ENCODE results near the gene ST3GAL3. TPM values are rescaled to one million over a fixed set of nuclear protein-coding genes. Genes with fewer than 3 reads are reported as not detected.

Gene ST3GAL3
- total RNA-seq, 6 experiments from 2014 or later: 6.4 to 14.2 (median 12.0) TPM

DNA sequence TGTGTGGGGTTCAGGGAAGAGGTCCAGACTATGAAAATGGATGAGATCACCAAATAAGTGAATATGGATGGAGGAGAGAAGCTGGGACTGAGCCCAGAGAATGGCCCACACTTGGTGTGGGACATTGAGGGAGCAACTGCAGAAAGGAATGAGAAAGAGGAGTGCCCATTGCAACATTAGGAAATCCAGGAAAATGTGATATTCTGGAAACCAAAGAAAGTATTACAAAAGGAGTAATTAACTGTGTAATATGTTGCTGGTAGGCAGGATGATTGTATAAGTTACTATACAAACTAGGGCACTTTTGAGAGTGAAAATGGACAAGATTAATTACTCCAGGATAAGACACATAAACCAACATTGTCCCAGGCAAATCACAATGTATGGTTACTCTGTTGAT is 166.5 kb downstream of the ST3GAL3 start:
- intact Hi-C loops (cut with DNase I): no loop called here
- no peaks in the 10 kb centered on the region for H3K27me3 ChIP-seq

GRCh38 chr1:43874716-43875115 is 167.4 kb downstream of the ST3GAL3 start:
- H3K4me3 ChIP-seq: no peak overlapping the region
- 90% methylated on average over 3 of the region's 3 CpGs for WGBS (ENCODE audit: insufficient coverage, low coverage, low lambda C conversion rate, missing lambda C conversion rate)
- no peak for DNase-seq
- H3K27ac ChIP-seq: no peak overlapping the region
- no peaks in the 10 kb centered on the region for H3K36me3 ChIP-seq
- H3K4me1 ChIP-seq: no peaks in the 10 kb centered on the region
- H3K9me3 ChIP-seq: no peaks in the 10 kb centered on the region
- no peaks in the 10 kb centered on the region for H3K27me3 ChIP-seq
- intact Hi-C loops (cut with DNase I): no loop called here
- ATAC-seq: no peak
- no peak for TF ChIP-seq POLR2A (IDR thresholded peaks at IDR 0.05)
- TF ChIP-seq CTCF (IDR thresholded peaks at IDR 0.05): no peak

More for the DNA sequence above, 166.5 kb downstream of the ST3GAL3 start:
- no peaks in the 10 kb centered on the region for H3K4me1 ChIP-seq
- no peaks in the 10 kb centered on the region for H3K9me3 ChIP-seq
- ATAC-seq: no peak
- H3K27ac ChIP-seq: no peak overlapping the region
- no peaks in the 10 kb centered on the region for H3K36me3 ChIP-seq
- H3K4me3 ChIP-seq: no peak overlapping the region
- no peak for TF ChIP-seq CTCF (IDR thresholded peaks at IDR 0.05)
- TF ChIP-seq POLR2A (IDR thresholded peaks at IDR 0.05): no peak
- no peak for DNase-seq

DNA sequence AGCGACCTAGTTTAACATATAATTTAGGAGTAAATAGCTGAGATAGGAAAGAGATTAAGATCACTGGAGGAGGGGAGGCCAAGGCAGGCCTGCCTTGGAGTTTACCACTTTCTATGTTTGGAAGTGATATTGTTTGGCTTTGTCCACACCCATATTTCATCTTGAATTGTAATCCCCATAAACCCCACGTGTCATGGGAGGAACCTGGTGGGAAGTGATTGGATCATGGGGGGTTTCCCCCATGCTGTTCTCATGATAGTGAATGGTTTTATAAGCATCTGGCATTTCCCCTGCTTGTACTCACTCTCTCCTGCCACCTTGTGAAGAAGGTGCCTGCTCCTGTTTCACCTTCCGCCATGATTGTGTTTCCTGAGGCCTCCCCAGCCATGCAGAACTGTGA is 168.0 kb downstream of the ST3GAL3 start:
- no peak for ATAC-seq
- no peaks in the 10 kb centered on the region for H3K36me3 ChIP-seq
- WGBS (ENCODE audit: insufficient coverage, low coverage, low lambda C conversion rate, missing lambda C conversion rate): 100% methylated on average over 2 of the region's 3 CpGs

GRCh38 chr1:43877101-43877500 is 169.8 kb downstream of the ST3GAL3 start:
- Histone ChIP-seq H3K27me3 (no peaks in the 10 kb centered on the region), H3K4me3 (no peak overlapping the region), H3K9me3 (no peaks in the 10 kb centered on the region), H3K4me1 (no peaks in the 10 kb centered on the region), H3K27ac (no peak overlapping the region), H3K36me3 (no peaks in the 10 kb centered on the region)
- TF ChIP-seq POLR2A (IDR thresholded peaks at IDR 0.05) (no peak), CTCF (IDR thresholded peaks at IDR 0.05) (no peak)
- intact Hi-C loops (cut with DNase I): no loop called here
- ATAC-seq (no peak), DNase-seq (no peak)
- no CpG with 5 or more reads among the region's 2 CpGs for WGBS (ENCODE audit: insufficient coverage, low coverage, low lambda C conversion rate, missing lambda C conversion rate)

More for the DNA sequence above, 168.0 kb downstream of the ST3GAL3 start:
- no peak overlapping the region for H3K27ac ChIP-seq
- TF ChIP-seq CTCF (IDR thresholded peaks at IDR 0.05) (no peak), POLR2A (IDR thresholded peaks at IDR 0.05) (no peak)
- no peaks in the 10 kb centered on the region for H3K27me3 ChIP-seq
- intact Hi-C loops (cut with DNase I): no loop called here
- no peaks in the 10 kb centered on the region for H3K4me1 ChIP-seq
- no peak for DNase-seq
- H3K4me3 ChIP-seq: no peak overlapping the region
- H3K9me3 ChIP-seq: no peaks in the 10 kb centered on the region

DNA sequence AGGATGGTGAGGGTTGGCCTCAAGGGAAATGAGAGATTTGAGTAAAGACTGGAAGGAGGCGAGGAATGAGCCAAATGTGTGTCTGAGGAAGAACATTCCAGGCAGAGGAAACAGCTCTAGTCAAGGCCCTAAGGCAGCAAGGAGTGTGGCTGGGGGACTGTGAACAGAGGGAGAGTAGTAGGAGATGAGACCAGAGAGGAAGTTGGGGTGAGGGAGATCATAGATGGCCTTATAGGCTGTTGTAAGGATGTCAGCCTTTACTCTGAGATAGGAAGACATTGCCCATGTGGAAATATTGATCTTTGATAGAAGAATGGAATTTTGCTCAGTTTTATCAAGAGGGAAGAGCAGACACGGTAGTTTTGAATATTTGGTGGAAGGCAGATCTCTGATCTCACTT is 171.1 kb downstream of the ST3GAL3 start:
- intact Hi-C loops (cut with DNase I): no loop called here
- Histone ChIP-seq H3K4me1 (no peaks in the 10 kb centered on the region), H3K4me3 (no peak overlapping the region), H3K27me3 (no peaks in the 10 kb centered on the region), H3K9me3 (no peaks in the 10 kb centered on the region), H3K36me3 (no peaks in the 10 kb centered on the region), H3K27ac (no peak overlapping the region)
- DNase-seq: no peak
- 83% methylated on average over 2 of the region's 2 CpGs for WGBS (ENCODE audit: insufficient coverage, low coverage, low lambda C conversion rate, missing lambda C conversion rate)
- ATAC-seq: no peak
- TF ChIP-seq CTCF (IDR thresholded peaks at IDR 0.05) (no peak), POLR2A (IDR thresholded peaks at IDR 0.05) (no peak)

Measured in right lobe of liver (tissue), 6 donors.